Spleen (tissue), 11 donors: ENCODE data around the gene SLC6A1. TPM values are rescaled to one million over a fixed set of nuclear protein-coding genes. Genes with fewer than 3 reads are reported as not detected.

ENCODE experiments used
- DNase-seq: peaks from one replicate; pipeline ENCODE4 v3.0.0-alpha.2; 2020
- H3K27ac ChIP-seq, 8 donors: fragments of 200-600 bp; sonication (generic) in 7 of 8; 1 replicate in 4 of 8; 2 replicates in 4 of 8; pipeline versions ENCODE4 v1.5.0 to v1.8.0; 2016 to 2021; ENCODE audit warnings: inconsistent platforms in 4 of 8, mild to moderate bottlenecking in 4 of 8, moderate library complexity in 1 of 8
- H3K27me3 ChIP-seq, 7 donors: fragments of 200-600 bp; sonication (generic) in 6 of 7; replicated peaks in 1 of 7; 1 replicate in 4 of 7; 2 replicates in 3 of 7; pipeline versions ENCODE4 v1.5.0 to v1.8.0; 2016 to 2021; ENCODE audit warnings: inconsistent platforms in 3 of 7, mild to moderate bottlenecking in 1 of 7
- H3K36me3 ChIP-seq, 6 donors: fragments of 200-600 bp; sonication (generic) in 5 of 6; 1 replicate in 4 of 6; 2 replicates in 2 of 6; pipeline versions ENCODE4 v1.5.0 to v1.8.0; 2016 to 2021; ENCODE audit warnings: inconsistent platforms in 2 of 6
- H3K4me1 ChIP-seq, 6 donors: fragments of 200-600 bp; sonication (generic) in 5 of 6; 1 replicate in 3 of 6; 2 replicates in 3 of 6; pipeline versions ENCODE4 v1.5.0 to v1.8.0; 2016 to 2021; ENCODE audit warnings: inconsistent platforms in 3 of 6
- H3K4me3 ChIP-seq, 8 donors: fragments of 200-600 bp; sonication (generic) in 7 of 8; 1 replicate in 4 of 8; 2 replicates in 4 of 8; pipeline versions ENCODE4 v1.5.0 to v1.8.0; 2016 to 2021; ENCODE audit warnings: inconsistent platforms in 4 of 8, mild to moderate bottlenecking in 4 of 8, moderate library complexity in 2 of 8
- H3K9me3 ChIP-seq, 8 donors: fragments of 200-600 bp; sonication (generic) in 7 of 8; 1 replicate in 4 of 8; 2 replicates in 4 of 8; pipeline versions ENCODE4 v1.5.0 to v1.8.0; 2016 to 2021; ENCODE audit warnings: inconsistent platforms in 4 of 8
- CTCF ChIP-seq, 11 experiments: fragments of 200-600 bp in 7 of 11; fragments of 450-650 bp in 4 of 11; sonication (generic) in 4 of 11; IDR thresholded peaks in 8 of 11; conservative IDR thresholded peaks in 3 of 11; 1 replicate in 7 of 11; 2 replicates in 4 of 11; pipeline versions ENCODE4 v1.4.0 to v1.8.0; 2016 to 2021; ENCODE audit warnings: antibody characterized with exemption in 11 of 11, inconsistent platforms in 4 of 11, mild to moderate bottlenecking in 1 of 11
- POLR2A ChIP-seq, 3 donors: fragments of 450-650 bp; IDR thresholded peaks; one replicate each; pipeline ENCODE4 v1.5.1; 2017; ENCODE audit warnings: antibody characterized with exemption in 3 of 3, mild to moderate bottlenecking in 1 of 3
- POLR2AphosphoS5 ChIP-seq, 3 donors: sonication (generic); formaldehyde crosslinking; IDR thresholded peaks; one replicate each; pipeline ENCODE4 v1.5.1; 2017; ENCODE audit warnings: antibody characterized with exemption in 3 of 3
- WGBS, 5 donors: extraction: QIAGEN DNeasy Blood & Tissue Kit in 3 of 5; methylation state at CpG; one replicate each; pipeline versions ENCODE4 v1.1.5 to v1.1.7; 2013 to 2018; 5-methylcytosine and 5-hydroxymethylcytosine counted together
- intact Hi-C: fragments of 100-400 bp; cut with DNase I; formaldehyde crosslinking; loops from one replicate; pipeline ENCODE4 v1.15.0; 2023; ENCODE audit warnings: low total_unique reads
- polyA plus RNA-seq, 3 donors: library from polyadenylated mRNA; stranded (reverse); fragments of 200-250 nt; gene quantifications; one replicate each; pipeline ENCODE4 v1.2.1, GENCODE V29; 2013
- total RNA-seq, 7 donors: library from RNA; depleted of rRNA in 3 of 7; stranded (reverse); fragments of >200 nt in 3 of 7; fragmentation: NEBNext Ultra II Directional in 4 of 7; extraction: Animal tissue kit (Norgen Biotek cat#: 25700) in 4 of 7; gene quantifications; one replicate each; pipeline versions ENCODE4 v1.1.0 to v1.2.1, GENCODE V29; 2016 to 2021
- donor health status: healthy with polysubstance abuse.
- donor health status: DM: no; HTN: no; CAD: no; lungs with moderate emphysema.
- donor health status: DM: no; HTN: no; CAD: no.
- donor health status: Bipolar disorder and iron deficiency.
- donor health status: healthy.
- donor health status: DM: no; HTN: no; CAD: no.
- donor health status: DM: yes; HTN: yes; CAD: no.

SLC6A1 gene
- total and polyA plus RNA-seq, 10 donors: 0.11 to 3.0 (median 0.96) TPM

GRCh38 chr3:11001020-11001657 is 8.6 kb downstream of the SLC6A1 start:
- no peak for DNase-seq
- intact Hi-C loops: no loop called here

GRCh38 chr3:11001658-11002021 is 9.1 kb downstream of the SLC6A1 start:
- Histone ChIP-seq H3K4me1 (no peaks in the 10 kb centered on the region), H3K36me3 (no peaks in the 10 kb centered on the region), H3K4me3 (no peak overlapping the region), H3K9me3 (no peaks in the 10 kb centered on the region), H3K27me3 (peaks cover 0 to 50% (median 5%) of the 10 kb centered on the region in 7 donors), H3K27ac (no peak overlapping the region)
- intact Hi-C loops: no loop called here
- TF ChIP-seq POLR2A (IDR thresholded peaks at IDR 0.05): no peak
- WGBS, 5 donors: 87 to 98% (median 93%) methylated on average over 3 of the region's 3 CpGs
- DNase-seq: no peak

More at GRCh38 chr3:11001020-11001657, 8.6 kb downstream of the SLC6A1 start:
- Histone ChIP-seq H3K27me3 (peaks cover 0 to 55% (median 5%) of the 10 kb centered on the region in 7 donors), H3K36me3 (no peaks in the 10 kb centered on the region), H3K27ac (no peak overlapping the region), H3K9me3 (no peaks in the 10 kb centered on the region), H3K4me3 (no peak overlapping the region), H3K4me1 (no peaks in the 10 kb centered on the region)
- no peak for TF ChIP-seq POLR2AphosphoS5 (IDR thresholded peaks at IDR 0.05)
- TF ChIP-seq POLR2A (IDR thresholded peaks at IDR 0.05): no peak
- TF ChIP-seq CTCF (IDR thresholded peaks at IDR 0.05 in 8 of 11, conservative IDR thresholded peaks at IDR 0.05 in 3 of 11): no peak
- 58 to 68% (median 65%) methylated on average over 11 of the region's 11 CpGs for WGBS, 5 donors

- no peaks in the 10 kb centered on the region for H3K4me1 ChIP-seq
- H3K36me3 ChIP-seq: no peaks in the 10 kb centered on the region
- DNase-seq: no peak
- H3K27me3 ChIP-seq: peaks cover 0 to 42% (median 5%) of the 10 kb centered on the region in 7 donors
- 68 to 76% (median 70%) methylated on average over 5 of the region's 5 CpGs for WGBS, 5 donors
- H3K9me3 ChIP-seq: no peaks in the 10 kb centered on the region
- H3K27ac ChIP-seq: no peak overlapping the region
- TF ChIP-seq POLR2A (IDR thresholded peaks at IDR 0.05) (no peak), POLR2AphosphoS5 (IDR thresholded peaks at IDR 0.05) (no peak), CTCF (IDR thresholded peaks at IDR 0.05 in 8 of 11, conservative IDR thresholded peaks at IDR 0.05 in 3 of 11) (no peak)
- intact Hi-C loops: no loop called here
- H3K4me3 ChIP-seq: no peak overlapping the region
These were observed 9.8 kb downstream of the SLC6A1 start for GRCh38 chr3:11002371-11002807.

GRCh38 chr3:11004563-11004962 is 12.0 kb downstream of the SLC6A1 start:
- Histone ChIP-seq H3K36me3 (no peaks in the 10 kb centered on the region), H3K27ac (no peak overlapping the region), H3K4me1 (no peaks in the 10 kb centered on the region), H3K27me3 (peaks cover 0 to 21% (median 4%) of the 10 kb centered on the region in 7 donors), H3K4me3 (no peak overlapping the region), H3K9me3 (no peaks in the 10 kb centered on the region)
- intact Hi-C loops: no loop called here
- no peak for DNase-seq
- WGBS, 5 donors: 80 to 88% (median 84%) methylated on average over 8 of the region's 8 CpGs
- TF ChIP-seq POLR2A (IDR thresholded peaks at IDR 0.05): no peak
- no peak for TF ChIP-seq CTCF (IDR thresholded peaks at IDR 0.05 in 8 of 11, conservative IDR thresholded peaks at IDR 0.05 in 3 of 11)
- no peak for TF ChIP-seq POLR2AphosphoS5 (IDR thresholded peaks at IDR 0.05)
